ENCODE data around the gene TGFB1. TPM values are rescaled to one million over a fixed set of nuclear protein-coding genes. Genes with fewer than 3 reads are reported as not detected.

TGFB1 gene
- total RNA-seq, 1 donor from 2014 or later, result 4.5 TPM

- FAIRE-seq, result no peak
- no peak for TF ChIP-seq CTCF (IDR thresholded peaks at IDR 0.05; ENCODE audit: insufficient read depth, low read length, severe bottlenecking)
- Histone ChIP-seq H3K27me3 (ENCODE audit: control insufficient read depth, insufficient read depth, low read length) (no peaks in the 10 kb centered on the region), H3K4me3 (ENCODE audit: low read depth, low read length) (no peak overlapping the region), H3K36me3 (ENCODE audit: control insufficient read depth, insufficient read depth, low read length) (peaks cover 15% of the 10 kb centered on the region)
- DNase-seq (ENCODE audit: low read depth), result no peak
Measured at GRCh38 chr19:41335467-41335866, 18.3 kb downstream of the TGFB1 start.

GRCh38 chr19:41334793-41335192 lies 18.9 kb downstream of the TGFB1 start:
- DNase-seq (ENCODE audit: low read depth) (no peak), FAIRE-seq (no peak)
- H3K27me3 ChIP-seq (ENCODE audit: control insufficient read depth, insufficient read depth, low read length), result no peaks in the 10 kb centered on the region
- no peak for TF ChIP-seq CTCF (IDR thresholded peaks at IDR 0.05; ENCODE audit: insufficient read depth, low read length, severe bottlenecking)
- no peak overlapping the region for H3K4me3 ChIP-seq (ENCODE audit: low read depth, low read length)
- H3K36me3 ChIP-seq (ENCODE audit: control insufficient read depth, insufficient read depth, low read length), result peaks cover 15% of the 10 kb centered on the region

GRCh38 chr19:41332468-41332867 lies 21.3 kb downstream of the TGFB1 start:
- no peak for TF ChIP-seq CTCF (IDR thresholded peaks at IDR 0.05; ENCODE audit: insufficient read depth, low read length, severe bottlenecking)
- no peak overlapping the region for H3K4me3 ChIP-seq (ENCODE audit: low read depth, low read length)
- H3K36me3 ChIP-seq (ENCODE audit: control insufficient read depth, insufficient read depth, low read length), result peaks cover 15% of the 10 kb centered on the region
- no peak for FAIRE-seq
- no peak for DNase-seq (ENCODE audit: low read depth)
- no peaks in the 10 kb centered on the region for H3K27me3 ChIP-seq (ENCODE audit: control insufficient read depth, insufficient read depth, low read length)

- no peak for TF ChIP-seq CTCF (IDR thresholded peaks at IDR 0.05; ENCODE audit: insufficient read depth, low read length, severe bottlenecking)
- peaks cover 15% of the 10 kb centered on the region for H3K36me3 ChIP-seq (ENCODE audit: control insufficient read depth, insufficient read depth, low read length)
Measured at GRCh38 chr19:41332000-41332399, 21.7 kb downstream of the TGFB1 start.

GRCh38 chr19:41330946-41331678 lies 22.6 kb downstream of the TGFB1 start:
- peaks cover 15% of the 10 kb centered on the region for H3K36me3 ChIP-seq (ENCODE audit: control insufficient read depth, insufficient read depth, low read length)

More at GRCh38 chr19:41332000-41332399, 21.7 kb downstream of the TGFB1 start:
- Histone ChIP-seq H3K27me3 (ENCODE audit: control insufficient read depth, insufficient read depth, low read length) (no peaks in the 10 kb centered on the region), H3K4me3 (ENCODE audit: low read depth, low read length) (no peak overlapping the region)
- FAIRE-seq, result no peak
- no peak for DNase-seq (ENCODE audit: low read depth)

More at GRCh38 chr19:41330946-41331678, 22.6 kb downstream of the TGFB1 start:
- FAIRE-seq (no peak), DNase-seq (ENCODE audit: low read depth) (no peak)
- no peak overlapping the region for H3K4me3 ChIP-seq (ENCODE audit: low read depth, low read length)
- H3K27me3 ChIP-seq (ENCODE audit: control insufficient read depth, insufficient read depth, low read length), result no peaks in the 10 kb centered on the region
- TF ChIP-seq CTCF (IDR thresholded peaks at IDR 0.05; ENCODE audit: insufficient read depth, low read length, severe bottlenecking), result no peak

Measured in bronchial epithelial cell (primary cell).